ENCODE measurements around the gene PTH1R. TPM values are rescaled to one million over a fixed set of nuclear protein-coding genes. Genes with fewer than 3 reads are reported as not detected.
A peak's percentile ranks its signal among the peaks of the same experiment; 100 is the strongest.

Gene PTH1R
- not detected in 2 replicates for total RNA-seq

DNA sequence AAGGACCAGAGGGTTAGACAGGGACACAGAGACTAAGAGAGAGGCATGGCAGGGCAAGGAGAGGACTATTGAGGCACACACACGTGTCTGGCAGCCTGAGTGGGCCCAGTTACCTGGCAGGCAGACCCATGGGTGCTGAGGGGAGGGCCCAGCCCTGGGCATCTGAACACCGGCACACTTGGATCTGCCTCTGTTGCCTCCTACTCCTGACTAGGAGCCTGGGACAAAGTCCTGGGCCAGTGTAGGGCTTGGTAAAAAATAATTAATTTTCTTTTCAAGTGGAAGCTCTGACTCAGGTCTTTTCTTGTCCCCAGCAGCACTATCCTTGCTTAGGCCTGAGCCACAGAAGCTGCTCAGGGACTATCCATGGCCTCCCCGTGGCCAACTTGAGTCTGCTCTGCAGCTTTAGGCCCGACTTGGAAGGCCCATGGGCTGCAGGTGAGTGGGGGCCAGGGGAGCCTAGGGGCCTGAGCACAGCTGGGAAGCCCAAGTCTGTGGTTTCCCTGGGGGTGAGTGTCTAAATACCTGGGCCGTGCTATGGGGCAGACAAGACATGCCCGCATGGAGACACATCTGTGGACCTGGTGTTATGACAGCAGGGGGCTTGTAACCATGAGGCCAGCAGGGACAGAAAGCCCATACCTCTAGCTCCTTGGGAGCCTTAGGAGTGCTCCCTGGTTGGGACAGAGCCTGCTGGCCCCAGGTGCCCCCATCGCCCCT is at the start of gene PTH1R:
TSS of gene PTH1R (plus strand) at position 316 of the 720 bp plus-strand sequence. CDS start 5,839 bp downstream, outside the sequence.
- peaks cover 35% of the 10 kb centered on the region for H3K27me3 Mint-ChIP-seq (ENCODE audit: insufficient read depth)
- peaks cover 5% of the 10 kb centered on the region for H3K4me1 Mint-ChIP-seq (ENCODE audit: low read depth)
- H3K4me3 Mint-ChIP-seq = no peak within 1 kb of the TSS
- no peaks in the 10 kb centered on the region for H3K36me3 Mint-ChIP-seq (ENCODE audit: low read depth)
- H3K9me3 Mint-ChIP-seq = no peaks in the 10 kb centered on the region
- no peak within 1 kb of the TSS for H3K27ac Mint-ChIP-seq
- intact Hi-C loops (cut with micrococcal nuclease) = no loop called here
- DNase-seq (ENCODE audit: low spot score) = no peak

DNA sequence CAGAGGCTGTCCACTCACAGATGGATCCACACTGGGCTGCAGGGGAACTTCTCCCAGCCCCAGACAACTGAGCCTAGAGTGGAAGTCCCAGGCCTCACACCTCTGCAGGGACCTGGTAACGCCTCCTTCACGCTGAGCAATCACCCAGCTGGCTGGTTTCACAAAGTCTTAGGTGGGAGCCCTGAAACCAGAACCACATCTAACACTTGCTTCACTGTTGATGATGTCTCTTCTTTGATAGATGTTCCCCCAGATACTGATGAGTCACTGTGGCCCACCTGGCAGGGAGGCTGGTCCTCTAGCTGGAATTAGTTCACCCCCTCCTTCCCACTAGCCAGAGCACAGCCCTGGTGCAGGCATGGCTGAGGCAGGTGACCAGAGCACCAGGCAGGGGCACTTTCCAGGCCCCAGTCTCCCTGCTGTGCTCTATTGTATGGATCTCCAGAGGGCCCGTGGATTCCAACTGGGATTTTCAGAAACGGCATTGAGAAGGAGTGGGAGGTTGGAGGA is 47.8 kb upstream of the PTH1R start:
- intact Hi-C loops (cut with micrococcal nuclease) = no loop called here
- Mint-ChIP-seq H3K4me1 (ENCODE audit: low read depth) (peaks cover 17% of the 10 kb centered on the region), H3K27me3 (ENCODE audit: insufficient read depth) (peaks cover 5% of the 10 kb centered on the region), H3K36me3 (ENCODE audit: low read depth) (no peaks in the 10 kb centered on the region), H3K9me3 (no peaks in the 10 kb centered on the region), H3K4me3 (no peak overlapping the region), H3K27ac (no peak overlapping the region)
- DNase-seq (ENCODE audit: low spot score) = no peak

DNA sequence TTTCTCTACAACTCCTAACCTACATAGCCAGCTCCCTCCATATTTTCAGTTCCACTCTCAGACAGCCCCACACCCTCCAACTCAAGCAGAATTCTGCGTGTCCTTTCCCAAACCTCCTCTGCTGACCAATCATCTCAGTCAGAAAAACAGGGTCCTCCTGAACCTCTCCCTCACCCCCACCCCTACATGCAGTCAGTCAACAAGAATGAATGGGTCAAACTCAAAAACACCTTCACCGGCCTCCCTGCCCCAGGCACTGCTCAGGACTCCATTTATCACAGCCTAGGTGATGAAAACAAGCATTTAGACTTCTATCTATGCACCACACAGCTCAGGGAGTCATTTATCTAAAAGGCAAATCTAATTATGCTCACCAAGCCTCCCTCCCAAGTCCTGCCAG is 46.7 kb upstream of the PTH1R start:
- DNase-seq (ENCODE audit: low spot score) = no peak
- Mint-ChIP-seq H3K27me3 (ENCODE audit: insufficient read depth) (peaks cover 3% of the 10 kb centered on the region), H3K36me3 (ENCODE audit: low read depth) (no peaks in the 10 kb centered on the region), H3K27ac (no peak overlapping the region), H3K9me3 (no peaks in the 10 kb centered on the region), H3K4me1 (ENCODE audit: low read depth) (peaks cover 17% of the 10 kb centered on the region), H3K4me3 (no peak overlapping the region)
- intact Hi-C loops (cut with micrococcal nuclease) = no loop called here

DNA sequence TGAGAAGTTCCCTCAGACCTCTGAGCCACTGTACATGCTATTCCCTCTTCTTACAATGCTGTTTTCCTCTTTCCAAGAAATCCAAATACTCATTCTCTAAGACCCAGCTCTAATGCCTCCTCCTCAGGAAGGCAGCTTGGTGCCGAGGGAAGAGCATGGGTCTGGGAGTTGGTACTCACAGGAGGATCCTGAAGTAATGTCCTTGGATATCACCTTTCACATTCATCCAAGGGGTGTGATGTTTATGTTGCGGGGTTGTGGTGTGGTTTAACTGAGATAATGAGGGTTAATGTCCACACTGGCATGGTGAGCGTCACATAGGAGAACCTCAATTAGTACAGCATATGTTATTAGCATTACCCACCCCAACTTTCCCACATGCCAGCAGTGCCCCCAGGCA is 46.2 kb upstream of the PTH1R start:
- no peak for DNase-seq (ENCODE audit: low spot score)
- Mint-ChIP-seq H3K27me3 (ENCODE audit: insufficient read depth) (peaks cover 3% of the 10 kb centered on the region), H3K27ac (no peak overlapping the region), H3K4me3 (no peak overlapping the region), H3K9me3 (no peaks in the 10 kb centered on the region), H3K36me3 (ENCODE audit: low read depth) (no peaks in the 10 kb centered on the region), H3K4me1 (ENCODE audit: low read depth) (peaks cover 17% of the 10 kb centered on the region)
- intact Hi-C loops (cut with micrococcal nuclease) = no loop called here

DNA sequence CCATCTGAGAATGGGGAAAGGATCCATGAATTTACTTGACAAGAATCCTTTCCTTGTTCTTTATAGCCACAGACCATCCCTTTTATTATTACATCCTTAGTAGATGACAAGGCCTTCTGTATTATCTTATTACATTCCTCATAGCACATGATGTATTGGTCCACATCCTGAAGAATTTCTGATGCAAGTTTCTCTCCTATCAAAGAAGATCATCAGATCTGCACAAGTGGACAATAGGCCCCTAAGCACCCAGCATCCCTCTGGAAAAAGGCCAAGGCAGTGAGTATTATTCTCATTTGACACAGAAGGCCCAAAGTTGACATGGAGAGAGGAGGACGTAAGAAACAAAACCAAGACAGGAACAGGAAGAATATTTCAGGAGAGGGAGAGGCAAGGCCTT is 45.7 kb upstream of the PTH1R start:
- no peak overlapping the region for H3K27ac Mint-ChIP-seq
- no peaks in the 10 kb centered on the region for H3K9me3 Mint-ChIP-seq
- H3K27me3 Mint-ChIP-seq (ENCODE audit: insufficient read depth) = no peaks in the 10 kb centered on the region
- intact Hi-C loops (cut with micrococcal nuclease) = no loop called here
- no peak for DNase-seq (ENCODE audit: low spot score)
- no peaks in the 10 kb centered on the region for H3K36me3 Mint-ChIP-seq (ENCODE audit: low read depth)
- H3K4me3 Mint-ChIP-seq = no peak overlapping the region
- H3K4me1 Mint-ChIP-seq (ENCODE audit: low read depth) = peaks cover 17% of the 10 kb centered on the region

DNA sequence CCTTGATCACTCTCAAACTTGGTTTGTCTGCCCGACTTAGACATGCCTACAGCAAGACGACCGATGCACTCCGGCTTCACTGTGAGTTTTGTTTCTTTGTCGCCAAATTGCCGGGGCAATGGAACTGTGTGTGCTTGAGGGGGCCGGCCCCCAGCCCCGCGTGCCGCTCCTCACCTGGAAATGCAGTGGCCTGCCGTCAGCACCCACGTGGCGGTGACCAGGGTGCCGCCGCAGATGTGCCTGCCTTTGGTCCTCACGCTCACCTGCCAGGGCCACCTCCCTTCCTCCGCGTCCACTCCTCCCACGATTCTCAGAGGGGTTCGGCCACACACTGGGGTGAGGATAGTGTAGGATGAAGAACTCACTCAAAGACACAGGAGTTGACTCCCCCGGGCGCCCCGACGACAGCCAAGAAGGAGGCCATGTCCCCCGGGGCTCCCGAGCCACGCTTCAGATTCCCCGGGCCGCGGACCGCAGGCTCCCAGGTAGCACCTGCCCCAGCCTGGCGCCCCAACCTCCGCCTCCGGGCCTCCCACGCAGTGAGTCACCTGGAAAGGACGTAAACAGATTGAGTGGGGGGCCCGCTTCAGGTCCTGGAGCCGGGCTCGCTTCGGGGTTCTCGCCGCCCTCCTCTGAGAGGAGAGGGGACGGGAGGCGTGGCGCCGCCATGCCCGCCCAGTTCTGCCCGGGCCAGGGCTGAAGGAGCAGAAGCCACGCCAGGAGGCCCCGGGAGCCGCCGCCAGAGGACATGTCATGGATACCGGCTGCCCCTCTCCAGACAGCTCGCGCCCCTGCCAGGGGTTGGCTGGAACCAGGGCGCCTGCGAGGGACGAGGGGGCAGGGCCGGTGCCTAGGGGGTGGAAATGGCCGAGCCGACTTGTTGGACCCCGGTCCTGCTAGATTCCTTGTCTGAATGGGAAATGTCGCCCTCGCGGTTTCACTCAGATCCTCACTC is 43.9 kb upstream of the PTH1R start:
- peaks cover 12% of the 10 kb centered on the region for H3K4me1 Mint-ChIP-seq (ENCODE audit: low read depth)
- H3K27ac Mint-ChIP-seq = no peak overlapping the region
- intact Hi-C loops (cut with micrococcal nuclease) = no loop called here
- no peak overlapping the region for H3K4me3 Mint-ChIP-seq
- H3K36me3 Mint-ChIP-seq (ENCODE audit: low read depth) = peaks cover 2% of the 10 kb centered on the region
- H3K9me3 Mint-ChIP-seq = peaks cover 10% of the 10 kb centered on the region
- DNase-seq (ENCODE audit: low spot score) = no peak
- H3K27me3 Mint-ChIP-seq (ENCODE audit: insufficient read depth) = peaks cover 8% of the 10 kb centered on the region

DNA sequence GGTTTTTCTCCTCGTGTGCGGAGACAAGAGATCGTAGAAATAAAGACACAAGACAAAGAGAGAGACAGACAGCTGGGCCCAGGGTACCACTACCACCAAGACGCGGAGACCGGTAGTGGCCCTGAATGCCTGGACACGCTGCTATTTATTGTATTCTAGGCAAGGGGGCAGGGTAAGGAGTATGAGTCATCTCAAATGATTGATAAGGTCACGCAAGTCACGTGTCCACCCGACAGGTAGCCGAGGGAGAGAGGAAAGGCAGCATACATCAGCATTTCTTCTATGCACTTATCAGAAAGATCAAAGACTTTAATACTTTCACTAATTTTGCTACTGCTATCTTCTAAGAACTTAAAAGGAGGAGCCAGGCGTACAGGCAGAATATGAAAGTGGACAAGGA is 42.5 kb upstream of the PTH1R start:
- peaks cover 14% of the 10 kb centered on the region for H3K27me3 Mint-ChIP-seq (ENCODE audit: insufficient read depth)
- DNase-seq (ENCODE audit: low spot score) = no peak
- intact Hi-C loops (cut with micrococcal nuclease) = no loop called here
- no peak overlapping the region for H3K4me3 Mint-ChIP-seq
- H3K9me3 Mint-ChIP-seq = peaks cover 19% of the 10 kb centered on the region
- peaks cover 2% of the 10 kb centered on the region for H3K36me3 Mint-ChIP-seq (ENCODE audit: low read depth)
- peaks cover under 1% of the 10 kb centered on the region for H3K4me1 Mint-ChIP-seq (ENCODE audit: low read depth)
- no peak overlapping the region for H3K27ac Mint-ChIP-seq

DNA sequence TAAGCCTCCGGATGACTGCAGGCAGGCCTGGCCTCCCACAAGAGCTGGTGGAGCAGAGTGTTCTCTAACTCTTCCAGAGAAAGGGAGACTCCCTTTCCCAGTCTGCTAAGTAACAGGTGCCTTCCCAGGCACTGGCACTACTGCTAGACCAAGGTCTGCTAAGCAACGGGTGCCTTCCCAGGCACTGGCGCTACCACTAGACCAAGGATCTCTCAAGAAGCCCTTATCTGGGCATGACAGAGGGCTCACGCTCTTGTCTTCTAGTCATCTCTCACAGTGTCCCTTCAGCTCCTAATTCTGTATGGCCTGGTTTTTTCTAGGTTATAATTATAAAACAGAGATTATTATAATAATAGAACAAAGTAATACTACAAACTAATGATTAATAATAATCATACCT is 42.0 kb upstream of the PTH1R start:
- Mint-ChIP-seq H3K27ac (no peak overlapping the region), H3K9me3 (peaks cover 23% of the 10 kb centered on the region), H3K36me3 (ENCODE audit: low read depth) (peaks cover 2% of the 10 kb centered on the region), H3K4me3 (no peak overlapping the region), H3K27me3 (ENCODE audit: insufficient read depth) (peaks cover 14% of the 10 kb centered on the region), H3K4me1 (ENCODE audit: low read depth) (no peaks in the 10 kb centered on the region)
- no peak for DNase-seq (ENCODE audit: low spot score)
- intact Hi-C loops (cut with micrococcal nuclease) = no loop called here

DNA sequence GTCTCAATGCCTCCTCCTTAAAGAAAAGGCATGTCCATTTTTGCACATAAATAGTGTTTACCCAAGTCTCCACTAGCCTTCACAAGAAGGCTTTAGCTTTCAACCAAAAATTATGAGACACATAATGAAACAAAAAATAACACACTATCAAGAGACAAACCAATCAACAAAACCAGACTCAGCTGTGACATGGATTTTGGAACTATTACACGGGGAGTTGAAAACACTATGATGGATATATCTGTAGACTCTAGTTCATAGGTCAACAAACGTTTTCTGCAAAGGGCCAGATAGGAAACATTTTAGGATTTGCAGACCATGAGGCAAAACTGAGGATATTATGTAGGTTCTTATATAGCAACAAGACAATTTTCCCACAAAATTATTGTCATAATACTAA is 39.2 kb upstream of the PTH1R start:
- peaks cover 35% of the 10 kb centered on the region for H3K27me3 Mint-ChIP-seq (ENCODE audit: insufficient read depth)
- peaks cover 47% of the 10 kb centered on the region for H3K9me3 Mint-ChIP-seq
- no peak overlapping the region for H3K27ac Mint-ChIP-seq
- H3K4me3 Mint-ChIP-seq = no peak overlapping the region
- peaks cover 2% of the 10 kb centered on the region for H3K36me3 Mint-ChIP-seq (ENCODE audit: low read depth)
- intact Hi-C loops (cut with micrococcal nuclease) = no loop called here
- no peak for DNase-seq (ENCODE audit: low spot score)
- no peaks in the 10 kb centered on the region for H3K4me1 Mint-ChIP-seq (ENCODE audit: low read depth)

DNA sequence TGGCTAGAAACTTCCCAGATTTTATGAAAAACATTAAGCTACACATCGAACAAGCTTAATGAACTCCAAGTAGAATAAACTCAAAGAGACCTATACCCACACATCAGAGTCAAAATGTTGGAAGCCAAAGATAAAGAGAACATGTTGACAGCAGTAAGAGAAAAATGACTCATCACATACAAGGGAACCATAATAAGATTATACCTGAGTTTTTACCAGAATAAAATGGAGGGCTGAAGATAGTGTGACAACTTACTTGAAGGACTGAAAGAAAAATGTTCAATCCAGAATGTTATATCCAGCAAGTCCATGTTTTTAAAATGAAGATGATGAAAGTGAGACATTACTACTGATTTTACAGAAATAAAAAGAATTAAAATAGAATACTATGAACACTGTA is 37.0 kb upstream of the PTH1R start:
- Mint-ChIP-seq H3K4me3 (no peak overlapping the region), H3K27ac (no peak overlapping the region), H3K27me3 (ENCODE audit: insufficient read depth) (peaks cover 51% of the 10 kb centered on the region), H3K36me3 (ENCODE audit: low read depth) (peaks cover 2% of the 10 kb centered on the region), H3K4me1 (ENCODE audit: low read depth) (no peaks in the 10 kb centered on the region), H3K9me3 (peaks cover 50% of the 10 kb centered on the region)
- intact Hi-C loops (cut with micrococcal nuclease) = no loop called here
- no peak for DNase-seq (ENCODE audit: low spot score)

DNA sequence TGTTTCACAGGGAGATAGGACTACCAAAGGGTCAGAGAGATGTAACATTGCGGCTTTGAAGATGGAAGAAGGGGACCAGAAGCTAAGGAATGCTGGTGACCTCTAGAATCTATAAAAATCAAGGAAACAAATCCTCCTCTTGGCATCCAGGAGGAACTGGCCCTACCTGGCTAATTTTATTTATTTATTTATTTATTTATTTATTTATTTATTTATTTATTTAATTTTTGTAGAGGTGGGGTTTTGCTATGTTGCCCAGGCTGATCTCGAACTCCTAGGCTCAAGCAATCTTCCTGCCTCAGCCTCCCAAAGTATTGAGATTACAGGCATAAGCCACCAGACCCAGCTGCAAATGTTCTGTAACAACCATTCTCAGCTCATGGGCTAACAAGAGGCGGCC is 34.0 kb upstream of the PTH1R start:
- H3K4me1 Mint-ChIP-seq (ENCODE audit: low read depth) = no peaks in the 10 kb centered on the region
- no peak for DNase-seq (ENCODE audit: low spot score)
- intact Hi-C loops (cut with micrococcal nuclease) = no loop called here
- H3K9me3 Mint-ChIP-seq = peaks cover 41% of the 10 kb centered on the region
- H3K36me3 Mint-ChIP-seq (ENCODE audit: low read depth) = no peaks in the 10 kb centered on the region
- no peak overlapping the region for H3K27ac Mint-ChIP-seq
- no peak overlapping the region for H3K4me3 Mint-ChIP-seq
- peaks cover 45% of the 10 kb centered on the region for H3K27me3 Mint-ChIP-seq (ENCODE audit: insufficient read depth)

DNA sequence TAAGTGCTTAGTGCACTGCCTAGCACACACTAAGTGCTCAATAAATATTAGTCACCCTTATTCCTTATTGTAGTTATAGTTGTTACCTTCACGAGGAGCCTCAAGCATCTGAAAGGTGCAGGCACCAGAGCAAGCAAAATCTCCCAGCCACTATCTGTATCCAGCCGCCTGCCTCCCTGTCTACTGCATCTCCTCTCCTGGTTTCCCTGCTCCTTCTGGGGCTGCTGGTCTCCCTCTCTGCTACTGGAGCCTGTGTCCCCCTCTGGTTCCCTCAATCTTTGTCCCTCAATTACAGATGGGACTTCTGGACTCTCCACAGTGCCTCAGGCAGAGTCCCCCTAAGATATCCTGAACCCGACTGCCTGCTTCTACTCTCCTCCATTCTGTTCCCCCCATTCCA is 33.1 kb upstream of the PTH1R start:
- Mint-ChIP-seq H3K36me3 (ENCODE audit: low read depth) (no peaks in the 10 kb centered on the region), H3K4me1 (ENCODE audit: low read depth) (no peaks in the 10 kb centered on the region), H3K4me3 (peak overlapping the region; percentile 28), H3K9me3 (peaks cover 32% of the 10 kb centered on the region), H3K27me3 (ENCODE audit: insufficient read depth) (peaks cover 43% of the 10 kb centered on the region), H3K27ac (peak overlapping the region; percentile 27)
- DNase-seq (ENCODE audit: low spot score) = no peak
- intact Hi-C loops (cut with micrococcal nuclease) = no loop called here

DNA sequence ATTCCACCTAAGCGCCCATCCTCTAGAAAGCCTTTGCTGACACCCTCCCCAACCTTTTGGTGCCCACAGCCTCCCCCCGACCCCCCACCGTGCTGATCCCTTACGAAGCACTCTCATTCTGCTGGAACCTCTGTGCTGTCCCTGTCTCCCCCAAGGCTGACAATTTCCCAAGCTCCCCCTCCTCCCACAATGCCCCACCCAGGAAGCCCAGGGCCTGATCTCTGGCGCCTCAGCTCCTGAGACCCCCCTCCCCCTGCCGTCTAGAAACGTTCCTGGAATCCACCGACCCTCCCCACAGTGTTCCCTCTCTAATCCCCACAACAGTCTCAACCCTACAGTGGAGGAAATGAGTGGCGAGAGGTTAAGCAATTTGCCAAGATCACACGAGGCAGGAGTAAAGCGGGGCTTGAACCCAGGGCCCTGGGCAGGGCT is 32.6 kb upstream of the PTH1R start:
- Mint-ChIP-seq H3K27me3 (ENCODE audit: insufficient read depth) (peaks cover 42% of the 10 kb centered on the region), H3K27ac (no peak overlapping the region), H3K36me3 (ENCODE audit: low read depth) (no peaks in the 10 kb centered on the region), H3K4me1 (ENCODE audit: low read depth) (no peaks in the 10 kb centered on the region), H3K9me3 (peaks cover 31% of the 10 kb centered on the region), H3K4me3 (peak overlapping the region; percentile 70)
- no peak for DNase-seq (ENCODE audit: low spot score)
- intact Hi-C loops (cut with micrococcal nuclease) = no loop called here

Measured in activated T-helper 1 cell treated with anti-CD3 and anti-CD28 coated beads, Interleukin-12 subunit alpha, Interleukin-12 subunit beta, Interleukin-2, Interleukin-4 antibody, amounts not matched to agents 30 ng/mL and 10 ng/mL and 1 ng/mL, durations not matched to agents 14 hours and 24 hours and 36 hours (primary cell).